Upper lobe of left lung (tissue), 6 donors: ENCODE results near the gene ATP5F1B. TPM values are rescaled to one million over a fixed set of nuclear protein-coding genes. Genes with fewer than 3 reads are reported as not detected.

Source experiments
- ATAC-seq, 2 donors: fragments of 200-7000 bp; cut with Tn5 transposase; one replicate each; pipeline ENCODE4 v1.9.1; 2022; ENCODE audit warnings: mild to moderate bottlenecking in 2 of 2, moderate library complexity in 2 of 2; ENCODE audit not compliant: low FRiP score in 2 of 2
- DNase-seq, 2 donors: peaks; one replicate each; pipeline ENCODE4 v3.0.0-alpha.2; 2019 to 2020
- H3K27ac ChIP-seq, 4 donors: fragments of 200-600 bp; sonication (generic); one replicate each; pipeline ENCODE4 v1.5.1; 2016 to 2019
- H3K27me3 ChIP-seq, 4 donors: fragments of 200-600 bp; sonication (generic); one replicate each; pipeline ENCODE4 v1.5.1; 2017 to 2019
- H3K36me3 ChIP-seq, 4 donors: fragments of 200-600 bp; sonication (generic); one replicate each; pipeline ENCODE4 v1.5.1; 2016 to 2019
- H3K4me1 ChIP-seq, 4 donors: fragments of 200-600 bp; sonication (generic); one replicate each; pipeline ENCODE4 v1.5.1; 2018 to 2019
- H3K4me3 ChIP-seq, 4 donors: fragments of 200-600 bp; sonication (generic); one replicate each; pipeline ENCODE4 v1.5.1; 2017 to 2019; ENCODE audit warnings: mild to moderate bottlenecking in 2 of 4, moderate library complexity in 1 of 4
- H3K9me3 ChIP-seq, 4 donors: fragments of 200-600 bp; sonication (generic); one replicate each; pipeline ENCODE4 v1.5.1; 2018 to 2019
- CTCF ChIP-seq, 6 experiments: fragments of 450-650 bp in 4 of 6; fragments of 200-600 bp in 2 of 6; sonication (generic) in 2 of 6; IDR thresholded peaks; one replicate each; pipeline ENCODE4 v1.5.1; 2016 to 2019; ENCODE audit warnings: antibody characterized with exemption in 6 of 6
- EP300 ChIP-seq, 4 donors: sonication (generic); formaldehyde crosslinking; IDR thresholded peaks; one replicate each; pipeline ENCODE4 v1.5.1; 2017; ENCODE audit warnings: antibody characterized with exemption in 4 of 4, control low read depth in 2 of 4
- POLR2A ChIP-seq, 4 donors: fragments of 450-650 bp; IDR thresholded peaks; one replicate each; pipeline ENCODE4 v1.5.1; 2016 to 2017; ENCODE audit warnings: antibody characterized with exemption in 4 of 4, mild to moderate bottlenecking in 2 of 4
- POLR2AphosphoS5 ChIP-seq, 2 donors: sonication (generic); formaldehyde crosslinking; IDR thresholded peaks; one replicate each; pipeline ENCODE4 v1.5.1; 2017; ENCODE audit warnings: antibody characterized with exemption in 2 of 2
- WGBS, 2 donors: methylation state at CpG; one replicate each; pipeline ENCODE4 v1.1.5; 2017 to 2018; 5-methylcytosine and 5-hydroxymethylcytosine counted together
- total RNA-seq, 6 donors: library from RNA; depleted of rRNA in 4 of 6; stranded (reverse); fragments of >200 nt in 4 of 6; gene quantifications; one replicate each; pipeline versions ENCODE4 v1.1.0 to v1.2.1, GENCODE V29; 2016 to 2021
- donor health status: DM: no; HTN: no; CAD: no; lungs with moderate emphysema.
- donor health status: DM: no; HTN: yes; CAD: no; lungs with severe emphysema.

ATP5F1B gene
- total RNA-seq, 6 donors from 2014 or later, result 245 to 404 (median 317) TPM

- Histone ChIP-seq H3K9me3 (no peaks in the 10 kb centered on the region), H3K36me3 (peaks cover 0 to 32% (median 5%) of the 10 kb centered on the region in 4 donors), H3K4me3 (no peak overlapping the region), H3K27me3 (no peaks in the 10 kb centered on the region), H3K27ac (no peak overlapping the region), H3K4me1 (peaks cover 15 to 64% (median 37%) of the 10 kb centered on the region in 4 donors)
- DNase-seq (no peak), ATAC-seq (no peak)
- TF ChIP-seq POLR2A (IDR thresholded peaks at IDR 0.05) (no peak), EP300 (IDR thresholded peaks at IDR 0.05) (no peak), CTCF (IDR thresholded peaks at IDR 0.05) (no peak), POLR2AphosphoS5 (IDR thresholded peaks at IDR 0.05) (no peak)
- 91 to 96% methylated on average over 2 of the region's 2 CpGs for WGBS, 2 donors
Observed at GRCh38 chr12:56678852-56679251, 33.1 kb upstream of the ATP5F1B start.

GRCh38 chr12:56677680-56678079 is 31.9 kb upstream of the ATP5F1B start:
- no peak for ATAC-seq
- Histone ChIP-seq H3K27me3 (no peaks in the 10 kb centered on the region), H3K9me3 (no peaks in the 10 kb centered on the region), H3K36me3 (peaks cover 0 to 30% (median 5%) of the 10 kb centered on the region in 4 donors), H3K4me3 (no peak overlapping the region), H3K4me1 (peaks cover 11 to 52% (median 27%) of the 10 kb centered on the region in 4 donors), H3K27ac (no peak overlapping the region)
- DNase-seq, result no peak
- WGBS, 2 donors, result 73 to 77% methylated on average over 1 of the region's 1 CpG
- TF ChIP-seq POLR2A (IDR thresholded peaks at IDR 0.05), result no peak
- TF ChIP-seq POLR2AphosphoS5 (IDR thresholded peaks at IDR 0.05), result no peak
- no peak for TF ChIP-seq CTCF (IDR thresholded peaks at IDR 0.05)
- TF ChIP-seq EP300 (IDR thresholded peaks at IDR 0.05), result no peak

GRCh38 chr12:56676851-56677580 is 31.2 kb upstream of the ATP5F1B start:
- Histone ChIP-seq H3K27ac (no peak overlapping the region), H3K36me3 (peaks cover 0 to 31% (median 9%) of the 10 kb centered on the region in 4 donors), H3K4me3 (no peak overlapping the region), H3K4me1 (peaks cover 11 to 46% (median 24%) of the 10 kb centered on the region in 4 donors), H3K9me3 (no peaks in the 10 kb centered on the region), H3K27me3 (no peaks in the 10 kb centered on the region)
- DNase-seq, result peak in 1 of 2 donors; percentile 13
- 84 to 85% methylated on average over 11 of the region's 11 CpGs for WGBS, 2 donors
- no peak for TF ChIP-seq POLR2AphosphoS5 (IDR thresholded peaks at IDR 0.05)
- TF ChIP-seq POLR2A (IDR thresholded peaks at IDR 0.05), result no peak
- TF ChIP-seq CTCF (IDR thresholded peaks at IDR 0.05), result no peak
- no peak for TF ChIP-seq EP300 (IDR thresholded peaks at IDR 0.05)
- ATAC-seq, result no peak

GRCh38 chr12:56671608-56672007 is 25.8 kb upstream of the ATP5F1B start:
- Histone ChIP-seq H3K27ac (no peak overlapping the region), H3K27me3 (no peaks in the 10 kb centered on the region), H3K4me3 (no peak overlapping the region), H3K4me1 (peaks cover 0 to 22% (median 4%) of the 10 kb centered on the region in 4 donors), H3K36me3 (peaks cover 20 to 62% (median 48%) of the 10 kb centered on the region in 4 donors), H3K9me3 (no peaks in the 10 kb centered on the region)
- 92 to 93% methylated on average over 2 of the region's 2 CpGs for WGBS, 2 donors
- DNase-seq (no peak), ATAC-seq (no peak)
- TF ChIP-seq EP300 (IDR thresholded peaks at IDR 0.05), result no peak
- TF ChIP-seq POLR2AphosphoS5 (IDR thresholded peaks at IDR 0.05), result no peak
- no peak for TF ChIP-seq POLR2A (IDR thresholded peaks at IDR 0.05)
- no peak for TF ChIP-seq CTCF (IDR thresholded peaks at IDR 0.05)
